Small intestine (tissue), 7 donors: ENCODE results near the gene CEP57. TPM values are rescaled to one million over a fixed set of nuclear protein-coding genes. Genes with fewer than 3 reads are reported as not detected.

Experiments used
- DNase-seq, 2 donors: peaks; one replicate each; pipeline versions ENCODE4 v3.0.0 to v3.0.0-alpha.2; 2013
- FAIRE-seq: peaks from 2 replicates; lab custom pipeline; 2012; peaks lifted over from hg19 to GRCh38; lab: Jason Lieb, UNC
- H3K27ac ChIP-seq, 3 donors: one replicate each; pipeline ENCODE4 v1.5.1; 2013; ENCODE audit warnings: low read length in 2 of 3, mild to moderate bottlenecking in 2 of 3, control low read depth in 1 of 3, inconsistent platforms in 1 of 3, low read depth in 1 of 3, moderate library complexity in 1 of 3
- H3K27me3 ChIP-seq, 3 donors: one replicate each; pipeline ENCODE4 v1.6.1; 2013; ENCODE audit warnings: low read length in 3 of 3, inconsistent platforms in 1 of 3; ENCODE audit not compliant: control insufficient read depth in 3 of 3, insufficient read depth in 3 of 3
- H3K36me3 ChIP-seq, 3 donors: one replicate each; pipeline ENCODE4 v1.6.1; 2013; ENCODE audit warnings: low read length in 3 of 3, inconsistent platforms in 1 of 3, low read depth in 1 of 3, mild to moderate bottlenecking in 1 of 3, moderate library complexity in 1 of 3; ENCODE audit not compliant: control insufficient read depth in 3 of 3, insufficient read depth in 2 of 3
- H3K4me1 ChIP-seq, 3 donors: one replicate each; pipeline ENCODE4 v1.6.1; 2013; ENCODE audit warnings: low read length in 2 of 3, inconsistent platforms in 1 of 3, low read depth in 1 of 3, mild to moderate bottlenecking in 1 of 3, moderate library complexity in 1 of 3; ENCODE audit not compliant: control insufficient read depth in 3 of 3, insufficient read depth in 2 of 3
- H3K4me3 ChIP-seq, 3 donors: one replicate each; pipeline ENCODE4 v1.5.1; 2013; ENCODE audit warnings: low read length in 3 of 3, control low read depth in 1 of 3, inconsistent platforms in 1 of 3, low read depth in 1 of 3, mild to moderate bottlenecking in 1 of 3, moderate library complexity in 1 of 3
- H3K9me3 ChIP-seq, 2 donors: one replicate each; pipeline ENCODE4 v1.6.1; 2013; ENCODE audit warnings: low read depth in 1 of 2, low read length in 1 of 2; ENCODE audit not compliant: control insufficient read depth in 2 of 2, insufficient read depth in 1 of 2
- WGBS, 3 donors: extraction: QIAGEN DNeasy Blood & Tissue Kit; methylation state at CpG; one replicate each; pipeline ENCODE4 v1.1.7; 2013; 5-methylcytosine and 5-hydroxymethylcytosine counted together
- polyA plus RNA-seq, 4 donors: library from polyadenylated mRNA; stranded (reverse) in 3 of 4; unstranded in 1 of 4; fragments of 200-250 nt in 3 of 4; fragments of 120-200 nt in 1 of 4; gene quantifications; one replicate each; pipeline versions ENCODE4 v1.2.1 to v1.2.3, GENCODE V29; 2013
- donor health status: healthy with polysubstance abuse.
- donor health status: control.
- donor health status: control.
- donor health status: Bipolar disorder and iron deficiency.
- donor health status: healthy.

Gene CEP57
- polyA plus RNA-seq, 4 donors: 27.0 to 76.4 (median 41.6) TPM

- WGBS, 3 donors: 13 to 34% (median 30%) methylated on average over 8 of the region's 8 CpGs
- H3K36me3 ChIP-seq: peaks cover 0 to 5% (median 0%) of the 10 kb centered on the region in 3 donors
- peaks cover 1 to 14% (median 9%) of the 10 kb centered on the region in 3 donors for H3K4me1 ChIP-seq
- FAIRE-seq (no peak), DNase-seq (no peak)
- H3K27ac ChIP-seq: peak overlapping the region; percentile 91 to 100 (median 100)
- peak overlapping the region; percentile 28 to 78 (median 74) for H3K4me3 ChIP-seq
- H3K27me3 ChIP-seq: no peaks in the 10 kb centered on the region
- H3K9me3 ChIP-seq: no peaks in the 10 kb centered on the region
Observed at GRCh38 chr11:95791709-95792033, 1.4 kb downstream of the CEP57 start.

- FAIRE-seq: no peak
- Histone ChIP-seq H3K27ac (peak overlapping the region in 2 of 3 donors; percentile 91 to 100), H3K9me3 (no peaks in the 10 kb centered on the region)
Observed at GRCh38 chr11:95792200-95792599, 1.9 kb downstream of the CEP57 start.

GRCh38 chr11:95792700-95793099 lies 2.4 kb downstream of the CEP57 start:
- H3K36me3 ChIP-seq: no peaks in the 10 kb centered on the region
- no peaks in the 10 kb centered on the region for H3K27me3 ChIP-seq
- H3K4me3 ChIP-seq: no peak overlapping the region
- WGBS, 3 donors: 59 to 86% (median 79%) methylated on average over 7 of the region's 7 CpGs
- no peak for FAIRE-seq
- H3K4me1 ChIP-seq: peaks cover 1 to 17% (median 14%) of the 10 kb centered on the region in 3 donors
- DNase-seq: no peak
- no peak overlapping the region for H3K27ac ChIP-seq
- H3K9me3 ChIP-seq: no peaks in the 10 kb centered on the region

More at GRCh38 chr11:95792200-95792599, 1.9 kb downstream of the CEP57 start:
- 23 to 62% (median 44%) methylated on average over 8 of the region's 8 CpGs for WGBS, 3 donors
- DNase-seq: peak in 1 of 2 donors; percentile 43
- Histone ChIP-seq H3K4me1 (peaks cover 1 to 14% (median 13%) of the 10 kb centered on the region in 3 donors), H3K27me3 (no peaks in the 10 kb centered on the region), H3K36me3 (peaks cover 0 to 3% (median 0%) of the 10 kb centered on the region in 3 donors), H3K4me3 (peak overlapping the region in 2 of 3 donors; percentile 74 to 78)

- H3K4me1 ChIP-seq: peaks cover 1 to 17% (median 14%) of the 10 kb centered on the region in 3 donors
- no peaks in the 10 kb centered on the region for H3K9me3 ChIP-seq
- H3K27ac ChIP-seq: no peak overlapping the region
- no peaks in the 10 kb centered on the region for H3K36me3 ChIP-seq
- DNase-seq: peak in 1 of 2 donors; percentile 2
- H3K4me3 ChIP-seq: no peak overlapping the region
- no peaks in the 10 kb centered on the region for H3K27me3 ChIP-seq
- no peak for FAIRE-seq
- 59 to 86% (median 77%) methylated on average over 4 of the region's 4 CpGs for WGBS, 3 donors
Observed at GRCh38 chr11:95793116-95793515, 2.8 kb downstream of the CEP57 start.

GRCh38 chr11:95794086-95794485 lies 3.8 kb downstream of the CEP57 start:
- H3K4me3 ChIP-seq: no peak overlapping the region
- no peaks in the 10 kb centered on the region for H3K9me3 ChIP-seq
- peak overlapping the region in 1 of 3 donors; percentile 24 for H3K27ac ChIP-seq
- FAIRE-seq (no peak), DNase-seq (peak in 1 of 2 donors; percentile 5)
- H3K27me3 ChIP-seq: no peaks in the 10 kb centered on the region
- peaks cover 0 to under 1% (median 0%) of the 10 kb centered on the region in 3 donors for H3K36me3 ChIP-seq
- peaks cover 1 to 17% (median 11%) of the 10 kb centered on the region in 3 donors for H3K4me1 ChIP-seq
- WGBS, 3 donors: 59 to 80% (median 68%) methylated on average over 5 of the region's 5 CpGs

- no peaks in the 10 kb centered on the region for H3K9me3 ChIP-seq
- WGBS, 3 donors: 11 to 60% (median 31%) methylated on average over 3 of the region's 3 CpGs
- no peaks in the 10 kb centered on the region for H3K27me3 ChIP-seq
- no peak overlapping the region for H3K4me3 ChIP-seq
- H3K36me3 ChIP-seq: peaks cover 2 to 5% (median 5%) of the 10 kb centered on the region in 3 donors
- H3K27ac ChIP-seq: peak overlapping the region in 1 of 3 donors; percentile 49
- FAIRE-seq (no peak), DNase-seq (peak; percentile 59 to 86)
- H3K4me1 ChIP-seq: peaks cover 1 to 17% (median 11%) of the 10 kb centered on the region in 3 donors
Observed at GRCh38 chr11:95795627-95796295, 5.5 kb downstream of the CEP57 start.

- 32 to 56% (median 44%) methylated on average over 4 of the region's 4 CpGs for WGBS, 3 donors
- DNase-seq (peak; percentile 12 to 25), FAIRE-seq (no peak)
- H3K27ac ChIP-seq: peak overlapping the region; percentile 8 to 52 (median 49)
- H3K36me3 ChIP-seq: peaks cover 2 to 5% (median 5%) of the 10 kb centered on the region in 3 donors
- H3K27me3 ChIP-seq: no peaks in the 10 kb centered on the region
- no peaks in the 10 kb centered on the region for H3K9me3 ChIP-seq
- H3K4me3 ChIP-seq: no peak overlapping the region
- H3K4me1 ChIP-seq: peaks cover 1 to 17% (median 9%) of the 10 kb centered on the region in 3 donors
Observed at GRCh38 chr11:95796501-95796900, 6.2 kb downstream of the CEP57 start.

- Histone ChIP-seq H3K36me3 (peaks cover 2 to 12% (median 10%) of the 10 kb centered on the region in 3 donors), H3K27me3 (no peaks in the 10 kb centered on the region), H3K4me3 (no peak overlapping the region), H3K9me3 (no peaks in the 10 kb centered on the region), H3K27ac (no peak overlapping the region), H3K4me1 (peaks cover 0 to 14% (median 1%) of the 10 kb centered on the region in 3 donors)
- DNase-seq (no peak), FAIRE-seq (no peak)
- WGBS, 3 donors: 93 to 100% (median 94%) methylated on average over 1 of the region's 1 CpG
Observed at GRCh38 chr11:95799546-95799945, 9.2 kb downstream of the CEP57 start.
